KMS-11 (cell line): ENCODE data around the gene RHEX.

ENCODE experiments used
- H2AFZ ChIP-seq: fragments of 200-600 bp; sonication (generic); 2 replicates; pipeline ENCODE4 v1.6.1; 2016; ENCODE audit warnings: antibody characterized with exemption, mixed run types, low read depth
- H3K27ac ChIP-seq: fragments of 200-600 bp; sonication (generic); 2 replicates; pipeline ENCODE4 v1.6.1; 2016; ENCODE audit warnings: mild to moderate bottlenecking, mixed run types
- H3K27me3 ChIP-seq: fragments of 200-600 bp; sonication (generic); 2 replicates; pipeline ENCODE4 v1.6.1; 2017; ENCODE audit warnings: mild to moderate bottlenecking, low read depth, mixed run types, moderate library complexity; ENCODE audit not compliant: insufficient read depth
- H3K36me3 ChIP-seq: fragments of 200-600 bp; sonication (generic); 2 replicates; pipeline ENCODE4 v1.6.1; 2017; ENCODE audit warnings: mild to moderate bottlenecking, mixed run types; ENCODE audit not compliant: insufficient read depth
- H3K4me1 ChIP-seq: fragments of 200-600 bp; sonication (generic); 2 replicates; pipeline ENCODE4 v1.6.1; 2016; ENCODE audit warnings: mild to moderate bottlenecking, low read depth, mixed run types; ENCODE audit not compliant: poor library complexity, severe bottlenecking
- H3K4me2 ChIP-seq: fragments of 200-600 bp; sonication (generic); 2 replicates; pipeline ENCODE4 v1.7.0; 2016; ENCODE audit warnings: mild to moderate bottlenecking, mixed run types
- H3K4me3 ChIP-seq: fragments of 200-600 bp; sonication (generic); IDR thresholded peaks from 2 replicates; pipeline ENCODE4 v1.6.1; 2017; ENCODE audit warnings: low read depth, low read length, mixed read lengths; ENCODE audit not compliant: insufficient read depth
- H3K79me2 ChIP-seq: fragments of 200-600 bp; sonication (generic); 2 replicates; pipeline ENCODE4 v1.6.1; 2016; ENCODE audit warnings: low read depth, mixed run types; ENCODE audit not compliant: insufficient read depth
- H3K9ac ChIP-seq: fragments of 200-600 bp; sonication (generic); 2 replicates; pipeline ENCODE4 v1.6.1; 2016; ENCODE audit warnings: mild to moderate bottlenecking, mixed run types
- H4K20me1 ChIP-seq: fragments of 200-600 bp; sonication (generic); 2 replicates; pipeline ENCODE4 v1.6.1; 2016; ENCODE audit warnings: mild to moderate bottlenecking, mixed run types; ENCODE audit not compliant: insufficient read depth
- TF ChIP-seq, protein P1 (sequence below): fragments of 200-600 bp; sonication (generic); conservative IDR thresholded peaks from 2 replicates; pipeline ENCODE4 v1.6.1; 2017; ENCODE audit warnings: low read depth, mild to moderate bottlenecking, antibody characterized with exemption, low read length, moderate library complexity, mixed read lengths

Gene RHEX

GRCh38 chr1:206020393-206021007, 32.5 kb upstream of the RHEX start:
- Histone ChIP-seq H3K4me2 (no peak overlapping the region), H3K79me2 (no peaks in the 10 kb centered on the region), H3K36me3 (no peaks in the 10 kb centered on the region), H3K4me1 (no peaks in the 10 kb centered on the region), H4K20me1 (no peaks in the 10 kb centered on the region), H3K27ac (no peak overlapping the region), H3K4me3 (no peak overlapping the region), H2AFZ (no peak overlapping the region), H3K27me3 (no peaks in the 10 kb centered on the region), H3K9ac (no peak overlapping the region)
- TF ChIP-seq, protein P1, sequence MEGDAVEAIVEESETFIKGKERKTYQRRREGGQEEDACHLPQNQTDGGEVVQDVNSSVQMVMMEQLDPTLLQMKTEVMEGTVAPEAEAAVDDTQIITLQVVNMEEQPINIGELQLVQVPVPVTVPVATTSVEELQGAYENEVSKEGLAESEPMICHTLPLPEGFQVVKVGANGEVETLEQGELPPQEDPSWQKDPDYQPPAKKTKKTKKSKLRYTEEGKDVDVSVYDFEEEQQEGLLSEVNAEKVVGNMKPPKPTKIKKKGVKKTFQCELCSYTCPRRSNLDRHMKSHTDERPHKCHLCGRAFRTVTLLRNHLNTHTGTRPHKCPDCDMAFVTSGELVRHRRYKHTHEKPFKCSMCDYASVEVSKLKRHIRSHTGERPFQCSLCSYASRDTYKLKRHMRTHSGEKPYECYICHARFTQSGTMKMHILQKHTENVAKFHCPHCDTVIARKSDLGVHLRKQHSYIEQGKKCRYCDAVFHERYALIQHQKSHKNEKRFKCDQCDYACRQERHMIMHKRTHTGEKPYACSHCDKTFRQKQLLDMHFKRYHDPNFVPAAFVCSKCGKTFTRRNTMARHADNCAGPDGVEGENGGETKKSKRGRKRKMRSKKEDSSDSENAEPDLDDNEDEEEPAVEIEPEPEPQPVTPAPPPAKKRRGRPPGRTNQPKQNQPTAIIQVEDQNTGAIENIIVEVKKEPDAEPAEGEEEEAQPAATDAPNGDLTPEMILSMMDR = no peak

DNA sequence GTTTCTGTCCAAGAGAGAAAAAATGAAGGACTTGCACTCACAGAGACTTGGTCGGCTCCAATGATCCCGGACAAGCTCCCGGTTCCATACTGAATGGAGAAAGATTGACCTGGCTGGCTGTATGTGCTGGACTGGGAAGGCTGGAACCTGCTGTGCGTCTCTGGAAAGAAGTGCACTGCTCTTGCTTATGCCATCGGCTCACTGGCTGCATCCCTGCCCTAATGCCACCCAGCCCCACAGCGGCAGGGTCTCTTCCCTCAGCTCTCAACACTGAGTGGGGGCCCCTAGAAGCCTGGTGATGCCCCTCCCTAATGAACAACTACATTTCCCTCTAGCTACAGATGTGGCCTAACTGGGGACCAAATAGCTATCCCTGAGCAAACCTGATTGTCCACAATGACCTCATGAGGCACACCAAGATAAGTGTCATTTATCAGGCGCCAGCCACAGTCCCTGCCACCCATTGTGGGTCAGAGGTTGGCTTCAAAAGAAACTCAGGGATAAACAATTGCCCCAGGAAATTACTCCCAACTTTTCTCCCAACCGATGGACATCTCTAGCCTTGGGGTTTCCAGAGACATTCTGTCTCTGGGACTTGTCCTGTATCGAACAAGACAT, 31.9 kb upstream of the RHEX start:
- no peaks in the 10 kb centered on the region for H3K36me3 ChIP-seq
- no peak overlapping the region for H3K9ac ChIP-seq
- H3K27me3 ChIP-seq = no peaks in the 10 kb centered on the region
- no peak overlapping the region for H2AFZ ChIP-seq
- H3K27ac ChIP-seq = no peak overlapping the region
- no peak overlapping the region for H3K4me2 ChIP-seq
- H3K79me2 ChIP-seq = no peaks in the 10 kb centered on the region
- no peak overlapping the region for H3K4me3 ChIP-seq
- TF ChIP-seq, protein P1 = no peak
- H3K4me1 ChIP-seq = no peaks in the 10 kb centered on the region
- H4K20me1 ChIP-seq = no peaks in the 10 kb centered on the region

DNA sequence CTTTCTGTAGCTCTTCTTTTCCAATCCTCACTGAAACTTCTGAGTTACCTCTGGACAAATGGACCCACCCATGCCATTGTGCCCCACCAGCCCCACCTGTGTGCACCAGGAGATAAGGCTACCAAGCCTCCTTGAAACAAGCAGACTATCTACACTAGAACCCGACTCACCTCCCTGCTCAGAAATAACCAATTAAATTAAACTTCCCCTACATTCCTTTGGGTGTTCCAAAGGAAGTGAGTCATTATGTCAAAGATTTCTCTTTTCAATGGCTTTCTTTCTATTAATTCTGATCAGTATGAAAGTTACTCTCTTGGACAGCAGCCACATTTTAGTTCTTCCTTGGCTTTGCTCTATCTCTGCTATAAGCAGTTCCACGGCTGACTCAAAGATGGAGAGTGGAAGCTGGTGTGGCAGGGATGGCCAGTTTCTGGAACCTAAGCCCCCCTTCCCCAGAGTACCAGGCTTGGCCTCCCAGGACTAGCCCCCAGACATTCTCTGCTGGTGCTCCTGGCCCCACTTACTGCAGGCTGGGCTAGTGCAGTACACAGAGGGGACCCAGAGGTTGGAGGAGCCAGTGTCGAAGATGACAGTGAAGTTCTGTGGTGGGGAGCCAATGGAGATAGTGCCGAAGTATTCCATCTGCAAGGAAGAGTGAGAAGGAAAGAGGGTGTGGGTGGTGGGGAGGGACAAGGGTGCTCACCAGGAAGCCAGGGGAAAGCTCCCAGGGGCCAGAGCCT, 31.2 kb upstream of the RHEX start:
- Histone ChIP-seq H4K20me1 (no peaks in the 10 kb centered on the region), H2AFZ (no peak overlapping the region), H3K79me2 (no peaks in the 10 kb centered on the region), H3K36me3 (no peaks in the 10 kb centered on the region), H3K4me3 (no peak overlapping the region), H3K27ac (no peak overlapping the region), H3K9ac (no peak overlapping the region), H3K4me1 (no peaks in the 10 kb centered on the region), H3K27me3 (no peaks in the 10 kb centered on the region), H3K4me2 (no peak overlapping the region)
- TF ChIP-seq, protein P1 = no peak

- no peak overlapping the region for H2AFZ ChIP-seq
- TF ChIP-seq, protein P1 = no peak
- no peaks in the 10 kb centered on the region for H4K20me1 ChIP-seq
- H3K4me3 ChIP-seq = no peak overlapping the region
- H3K4me1 ChIP-seq = no peaks in the 10 kb centered on the region
- H3K4me2 ChIP-seq = no peak overlapping the region
- no peaks in the 10 kb centered on the region for H3K27me3 ChIP-seq
- no peak overlapping the region for H3K9ac ChIP-seq
- H3K27ac ChIP-seq = no peak overlapping the region
- H3K36me3 ChIP-seq = no peaks in the 10 kb centered on the region
- no peaks in the 10 kb centered on the region for H3K79me2 ChIP-seq
Measured at GRCh38 chr1:206022766-206023165, 30.2 kb upstream of the RHEX start.
